GM19324 (cell line): ENCODE results near the gene ALDH4A1.

ENCODE experiments used
- ATAC-seq: cut with Tn5 transposase; IDR thresholded peaks from one replicate; pipeline ENCODE4 v1.9.1; 2021; ENCODE audit warnings: mild to moderate bottlenecking, moderate library complexity; ENCODE audit not compliant: unreplicated experiment, low FRiP score

Gene ALDH4A1

DNA sequence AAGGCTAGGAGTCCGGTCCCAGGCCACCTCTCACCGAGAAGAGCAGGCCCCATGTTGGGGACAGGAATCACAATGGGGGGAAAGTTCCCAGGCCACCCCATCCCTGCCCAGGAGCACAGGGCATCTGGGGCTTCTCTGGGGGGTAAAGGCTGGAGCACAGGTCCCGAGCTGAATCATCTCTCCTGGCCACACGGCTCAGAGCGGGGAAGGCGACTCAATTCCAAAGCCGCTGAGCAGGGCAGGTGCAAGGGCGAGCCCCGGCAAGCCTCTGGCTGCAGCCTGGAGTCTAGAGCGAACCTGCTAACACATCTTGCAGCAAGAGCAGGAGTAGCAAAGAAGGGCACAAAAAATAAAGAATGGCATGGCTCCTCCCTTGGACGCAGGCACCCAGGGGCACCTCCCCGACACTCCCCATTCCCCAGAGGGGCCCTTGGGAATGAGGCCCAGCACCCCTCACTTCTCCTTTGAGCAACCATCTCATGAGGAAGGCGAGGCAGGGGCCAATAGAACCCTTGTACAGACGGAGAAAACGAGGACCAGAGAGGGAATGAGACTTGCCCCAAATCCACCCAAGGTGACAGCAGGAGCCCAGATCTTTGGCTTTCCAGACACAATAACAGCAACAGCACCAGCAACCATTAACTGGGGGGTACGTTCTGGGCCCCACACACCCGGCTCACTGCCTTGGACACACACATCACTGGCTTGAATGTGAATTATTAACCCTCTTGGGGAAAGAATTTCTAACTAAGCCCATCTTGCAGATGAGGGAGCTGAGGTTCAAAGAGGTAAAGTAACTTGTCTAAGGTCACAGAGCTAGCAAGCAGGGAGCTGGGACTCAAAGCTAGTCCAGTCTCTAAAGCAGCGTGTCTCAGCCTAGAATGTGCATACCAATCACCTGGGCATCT is 20.7 kb upstream of the ALDH4A1 start:
- no peak for ATAC-seq

GRCh38 chr1:18922319-18922726 is 20.0 kb upstream of the ALDH4A1 start:
- no peak for ATAC-seq

GRCh38 chr1:18921516-18922251 is 19.3 kb upstream of the ALDH4A1 start:
- no peak for ATAC-seq

- no peak for ATAC-seq
Observed at GRCh38 chr1:18920931-18921330, 18.6 kb upstream of the ALDH4A1 start.

GRCh38 chr1:18919956-18920355 is 17.6 kb upstream of the ALDH4A1 start:
- no peak for ATAC-seq

- no peak for ATAC-seq
Observed at GRCh38 chr1:18919197-18919905, 17.0 kb upstream of the ALDH4A1 start.

- ATAC-seq, result no peak
Observed at GRCh38 chr1:18918417-18918816, 16.1 kb upstream of the ALDH4A1 start.

GRCh38 chr1:18917071-18917799 is 14.9 kb upstream of the ALDH4A1 start:
- ATAC-seq, result no peak

GRCh38 chr1:18915341-18915740 is 13.0 kb upstream of the ALDH4A1 start:
- no peak for ATAC-seq

DNA sequence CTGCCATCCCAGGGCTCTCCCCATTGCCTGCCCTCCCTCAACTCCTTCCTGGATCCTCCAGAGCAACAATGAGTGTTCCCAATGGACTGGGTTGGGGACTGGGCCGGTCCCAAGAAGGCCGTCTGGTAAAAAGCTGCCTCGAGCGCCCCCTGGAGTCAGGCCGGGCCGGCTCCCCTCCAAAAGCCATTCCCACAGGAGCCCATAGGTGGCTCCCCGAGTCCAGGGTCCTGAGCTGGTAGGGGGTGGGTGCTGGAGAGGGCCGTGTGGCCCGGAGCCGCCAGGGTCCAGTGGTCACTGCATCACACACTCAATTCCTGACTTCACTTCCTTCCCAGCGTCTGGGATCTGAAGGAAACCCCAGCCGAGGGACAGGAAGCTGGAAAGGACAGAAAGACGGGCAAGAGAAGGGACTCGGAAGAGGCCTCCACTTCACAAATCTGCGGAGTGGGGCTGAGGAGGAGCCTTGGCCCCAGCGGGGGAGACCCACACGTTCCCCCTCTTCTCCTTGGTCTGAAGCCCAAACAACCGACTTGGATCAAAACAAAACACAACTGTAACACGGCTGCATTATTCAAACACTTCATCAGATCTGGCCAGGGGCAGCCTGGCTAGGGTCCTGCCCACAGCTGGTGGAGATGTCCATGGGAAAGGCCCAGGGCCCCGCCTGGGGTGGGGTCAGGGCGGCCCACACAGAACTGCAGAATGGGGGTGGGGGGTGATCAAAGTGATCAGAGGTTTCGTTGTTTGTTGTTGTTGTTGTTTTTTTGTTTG is 10.9 kb upstream of the ALDH4A1 start:
- no peak for ATAC-seq

DNA sequence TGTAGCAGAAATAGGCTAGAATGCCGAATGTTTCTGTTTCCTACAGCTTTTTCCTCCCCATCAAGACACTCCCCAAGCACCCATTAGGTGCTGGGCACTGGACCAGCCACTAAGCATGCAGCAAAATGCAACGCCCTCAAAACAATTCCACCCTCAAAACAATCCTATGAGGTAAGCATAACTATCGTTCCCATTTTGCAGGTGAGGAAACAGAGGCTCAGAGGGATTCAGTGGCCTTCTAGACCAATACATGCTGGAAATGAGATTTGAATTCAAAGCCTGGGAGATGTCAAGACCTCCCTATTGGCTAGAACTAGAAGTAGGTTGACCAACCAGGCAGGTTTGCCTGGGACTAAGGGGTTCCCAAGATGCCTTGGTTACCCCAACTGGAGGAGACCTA is 10.2 kb upstream of the ALDH4A1 start:
- no peak for ATAC-seq

DNA sequence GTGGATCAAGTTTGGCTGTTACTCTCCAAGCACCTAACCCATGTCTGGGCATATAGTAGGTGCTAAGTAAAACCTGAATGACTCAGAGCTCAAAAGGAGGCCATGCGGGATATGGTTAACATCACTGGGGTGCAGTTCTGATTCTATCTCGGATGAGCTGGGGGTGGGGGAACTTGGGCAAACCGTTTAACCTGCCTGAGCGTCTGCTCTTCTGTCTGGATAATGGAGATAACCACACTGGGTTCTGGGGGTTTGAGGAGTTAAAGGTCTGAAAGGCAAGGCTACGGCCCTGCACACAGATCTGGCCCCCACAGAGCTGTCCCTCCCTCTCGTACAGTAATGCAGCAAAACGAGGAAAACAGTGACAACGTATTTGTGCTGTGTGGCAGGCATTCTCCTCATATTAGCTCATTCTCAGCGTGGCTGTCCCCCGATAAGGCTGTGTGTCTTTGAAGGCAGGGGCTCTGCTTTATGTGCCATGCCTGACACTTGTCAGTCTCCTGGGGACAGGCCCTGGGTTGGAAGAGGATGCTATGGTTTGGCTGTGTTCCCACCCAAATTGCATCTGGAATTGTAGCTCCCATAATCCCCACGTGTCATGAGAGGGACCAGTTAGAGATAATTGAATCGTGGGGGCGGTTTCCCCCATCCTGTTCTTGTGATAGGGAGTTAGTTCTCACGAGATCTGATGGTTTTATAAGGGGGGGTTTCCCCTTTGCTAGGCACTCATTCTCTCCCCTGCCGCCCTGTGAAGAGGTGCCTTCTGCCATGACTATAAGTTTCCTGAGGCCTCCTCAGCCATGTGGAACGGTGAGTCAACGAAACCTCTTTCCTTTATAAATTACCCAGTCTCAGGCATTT is 6.8 kb upstream of the ALDH4A1 start:
- no peak for ATAC-seq

DNA sequence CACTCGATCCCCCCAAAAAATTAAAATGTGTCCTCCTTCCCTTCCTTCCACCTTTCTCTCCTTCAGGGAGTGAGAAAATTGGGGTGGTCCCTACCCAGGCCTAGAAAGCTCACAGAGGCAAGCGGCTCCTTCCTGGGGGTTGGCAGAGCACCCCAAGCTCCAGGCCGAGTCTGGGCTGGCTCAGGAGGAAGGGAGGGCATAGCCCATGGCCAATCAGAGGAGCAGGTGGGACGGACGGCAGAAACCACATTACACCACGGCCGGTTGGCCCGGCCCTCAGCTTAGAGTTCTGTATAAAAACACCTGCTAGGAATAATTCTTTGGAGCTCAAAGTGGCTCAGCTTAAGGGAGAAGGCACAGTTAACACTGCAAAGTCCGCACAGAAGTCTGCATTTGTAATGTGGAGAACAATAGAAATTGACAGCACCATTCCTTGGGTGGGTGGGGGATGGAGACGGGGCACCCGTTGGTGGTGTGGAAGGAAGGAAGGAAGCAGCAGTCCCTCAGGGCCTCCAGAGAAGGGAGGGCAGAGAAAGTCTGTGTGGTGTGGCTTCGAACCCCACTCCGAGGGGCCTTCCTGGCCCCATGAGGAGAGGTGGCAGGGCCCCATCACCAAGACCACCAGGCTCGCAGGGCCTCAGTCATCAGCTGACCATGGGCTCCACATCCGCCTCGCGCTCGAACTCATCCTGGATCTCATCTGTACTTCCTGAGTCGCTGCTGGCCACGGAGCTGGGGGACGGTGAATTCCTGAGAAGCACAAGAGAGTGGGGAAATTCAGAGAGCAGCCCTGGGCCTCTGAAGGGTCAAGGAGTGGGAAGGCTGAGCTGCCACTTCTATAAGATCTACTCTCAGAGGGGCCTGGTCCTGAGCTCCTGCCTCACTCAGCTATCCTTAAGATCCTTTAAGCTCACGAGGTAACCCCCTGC is 5.8 kb upstream of the ALDH4A1 start:
- no peak for ATAC-seq

GRCh38 chr1:18907021-18907916 is 4.9 kb upstream of the ALDH4A1 start:
- no peak for ATAC-seq

GRCh38 chr1:18903291-18903756 is 969 bp upstream of the ALDH4A1 start:
- no peak for ATAC-seq

DNA sequence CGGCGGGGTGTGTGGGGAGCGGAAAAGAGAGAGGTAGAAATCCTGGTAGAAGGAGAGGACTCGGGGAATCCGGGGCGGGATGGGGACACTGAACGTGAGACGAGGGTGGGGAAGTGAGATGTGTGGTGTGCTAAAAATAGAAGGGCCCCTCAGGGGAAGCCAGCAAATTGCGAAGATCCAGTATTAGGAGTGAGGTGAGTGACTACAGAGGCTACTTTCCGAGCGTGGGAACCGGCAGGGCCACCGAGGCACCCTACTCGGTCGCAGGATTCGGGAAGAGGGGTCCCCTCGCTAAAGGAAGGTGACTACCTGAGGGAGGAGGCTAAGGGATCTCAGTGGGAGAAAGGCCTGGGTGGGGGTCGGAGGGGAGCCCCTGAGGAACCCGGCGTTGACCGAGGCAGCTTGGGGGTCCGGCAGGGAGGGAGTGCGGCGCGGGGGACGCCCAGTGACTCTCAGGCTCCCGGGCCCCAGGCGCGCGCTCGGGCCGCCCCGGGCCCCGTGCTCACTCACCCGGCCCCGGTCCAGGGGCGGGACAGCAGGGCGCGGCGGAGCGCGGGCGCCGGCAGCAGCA is 318 bp downstream of the ALDH4A1 start:
- no peak for ATAC-seq
